ENCODE measurements around the gene MAML2.

MAML2 gene

DNA sequence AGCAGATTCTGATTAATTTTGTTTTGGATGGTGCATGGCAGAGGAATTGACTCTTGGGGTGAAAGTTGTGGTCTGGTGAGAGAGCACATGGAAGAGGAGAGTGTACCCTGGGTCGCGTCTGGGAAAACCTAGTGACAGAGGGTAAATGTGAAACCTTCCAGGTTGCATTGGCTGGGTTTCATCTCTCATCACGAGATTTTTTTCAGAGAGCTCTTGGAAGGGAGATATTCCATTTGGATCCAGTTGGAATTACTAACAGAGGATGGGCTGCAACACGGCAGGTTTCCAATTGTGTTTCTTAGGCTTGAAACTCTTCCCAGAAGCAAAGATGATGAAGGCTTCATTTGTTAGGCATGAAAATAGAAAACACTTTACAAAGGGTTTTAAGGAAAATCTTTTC lies 309.4 kb downstream of the MAML2 start:
- H3K36me3 ChIP-seq (ENCODE audit: control insufficient read depth in 1 of 2, insufficient read depth in 2 of 2, low read depth in 1 of 2, low read length in 2 of 2) = no peaks in the 10 kb centered on the region
- WGBS = 93% methylated on average over 3 of the region's 4 CpGs
- no peak overlapping the region for H3K4me2 ChIP-seq (ENCODE audit: low read length, poor library complexity, severe bottlenecking)
- DNase-seq = no peak
- H3K14ac ChIP-seq (ENCODE audit: low read length in 2 of 2) = no peak overlapping the region
- H2AK5ac ChIP-seq (ENCODE audit: low read length, severe bottlenecking) = no peak overlapping the region
- H3K23ac ChIP-seq (ENCODE audit: low read length in 2 of 2) = no peak overlapping the region
- H2BK120ac ChIP-seq (ENCODE audit: low read depth, low read length) = no peak overlapping the region
- H3K4me1 ChIP-seq (ENCODE audit: control insufficient read depth, insufficient read depth, low read depth, low read length) = peaks cover 1% of the 10 kb centered on the region
- H3K4me3 ChIP-seq (ENCODE audit: insufficient read depth in 1 of 2, low read depth in 1 of 2, low read length in 2 of 2) = peak overlapping the region in 1 of 2 experiments; percentile 2
- no peak overlapping the region for H3K27ac ChIP-seq (ENCODE audit: low read length, poor library complexity, severe bottlenecking)
- no peak overlapping the region for H2BK12ac ChIP-seq (ENCODE audit: low read length in 2 of 2)
- H2BK5ac ChIP-seq (ENCODE audit: low read depth, low read length, poor library complexity, severe bottlenecking) = no peak overlapping the region
- no peak overlapping the region for H3K4ac ChIP-seq (ENCODE audit: low read depth in 1 of 2, low read length in 2 of 2)
- peaks cover 17% of the 10 kb centered on the region for H3K79me1 ChIP-seq (replicated peaks; ENCODE audit: low read length, poor library complexity, severe bottlenecking)
- no peak overlapping the region for H2BK15ac ChIP-seq (ENCODE audit: low read depth, poor library complexity, severe bottlenecking)
- H3K18ac ChIP-seq (ENCODE audit: low read depth in 1 of 2, low read length in 2 of 2) = peak overlapping the region in 1 of 2 experiments; percentile 21
- no peaks in the 10 kb centered on the region for H3K27me3 ChIP-seq (ENCODE audit: control insufficient read depth in 1 of 2, insufficient read depth in 1 of 2, low read length in 2 of 2)
- H3K9me3 ChIP-seq (ENCODE audit: control insufficient read depth, low read length) = no peaks in the 10 kb centered on the region
- H4K91ac ChIP-seq (ENCODE audit: low read length) = no peak overlapping the region
- H3K9ac ChIP-seq (ENCODE audit: low read length) = peak overlapping the region; percentile 66
- H2AFZ ChIP-seq (ENCODE audit: low read depth, low read length) = no peak overlapping the region
- H4K8ac ChIP-seq (ENCODE audit: low read length) = no peak overlapping the region

DNA sequence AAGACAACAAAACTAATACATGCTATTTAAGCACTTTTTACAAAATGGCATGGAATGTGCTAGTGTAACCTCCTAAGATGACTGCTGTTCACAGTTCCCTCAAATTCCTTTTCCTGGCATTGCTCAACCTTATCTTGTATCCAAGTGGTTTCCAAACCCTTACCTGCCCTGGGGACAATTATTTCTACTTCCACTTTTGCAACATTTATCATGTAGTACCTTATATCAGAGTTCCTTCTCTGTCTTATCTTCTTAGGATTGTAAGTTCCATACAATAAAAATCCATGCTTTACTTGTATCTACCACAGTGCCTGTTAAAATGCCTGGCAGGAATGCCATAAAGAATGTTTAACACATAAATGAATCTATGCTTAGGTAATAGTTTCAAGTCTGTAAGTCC lies 309.9 kb downstream of the MAML2 start:
- Histone ChIP-seq H2AFZ (ENCODE audit: low read depth, low read length) (no peak overlapping the region), H3K4ac (ENCODE audit: low read depth in 1 of 2, low read length in 2 of 2) (no peak overlapping the region), H4K8ac (ENCODE audit: low read length) (no peak overlapping the region), H3K4me3 (ENCODE audit: insufficient read depth in 1 of 2, low read depth in 1 of 2, low read length in 2 of 2) (peak overlapping the region in 1 of 2 experiments; percentile 2), H3K18ac (ENCODE audit: low read depth in 1 of 2, low read length in 2 of 2) (no peak overlapping the region), H3K9ac (ENCODE audit: low read length) (no peak overlapping the region), H3K79me1 (replicated peaks; ENCODE audit: low read length, poor library complexity, severe bottlenecking) (peaks cover 16% of the 10 kb centered on the region), H3K27me3 (ENCODE audit: control insufficient read depth in 1 of 2, insufficient read depth in 1 of 2, low read length in 2 of 2) (no peaks in the 10 kb centered on the region), H3K23ac (ENCODE audit: low read length in 2 of 2) (no peak overlapping the region), H2BK5ac (ENCODE audit: low read depth, low read length, poor library complexity, severe bottlenecking) (no peak overlapping the region), H3K4me2 (ENCODE audit: low read length, poor library complexity, severe bottlenecking) (no peak overlapping the region), H3K4me1 (ENCODE audit: control insufficient read depth, insufficient read depth, low read depth, low read length) (peaks cover 1% of the 10 kb centered on the region), H2BK15ac (ENCODE audit: low read depth, poor library complexity, severe bottlenecking) (no peak overlapping the region), H3K36me3 (ENCODE audit: control insufficient read depth in 1 of 2, insufficient read depth in 2 of 2, low read depth in 1 of 2, low read length in 2 of 2) (no peaks in the 10 kb centered on the region), H2AK5ac (ENCODE audit: low read length, severe bottlenecking) (no peak overlapping the region), H2BK12ac (ENCODE audit: low read length in 2 of 2) (no peak overlapping the region), H4K91ac (ENCODE audit: low read length) (no peak overlapping the region), H3K9me3 (ENCODE audit: control insufficient read depth, low read length) (no peaks in the 10 kb centered on the region), H3K14ac (ENCODE audit: low read length in 2 of 2) (no peak overlapping the region), H3K27ac (ENCODE audit: low read length, poor library complexity, severe bottlenecking) (no peak overlapping the region), H2BK120ac (ENCODE audit: low read depth, low read length) (no peak overlapping the region)
- DNase-seq = no peak

DNA sequence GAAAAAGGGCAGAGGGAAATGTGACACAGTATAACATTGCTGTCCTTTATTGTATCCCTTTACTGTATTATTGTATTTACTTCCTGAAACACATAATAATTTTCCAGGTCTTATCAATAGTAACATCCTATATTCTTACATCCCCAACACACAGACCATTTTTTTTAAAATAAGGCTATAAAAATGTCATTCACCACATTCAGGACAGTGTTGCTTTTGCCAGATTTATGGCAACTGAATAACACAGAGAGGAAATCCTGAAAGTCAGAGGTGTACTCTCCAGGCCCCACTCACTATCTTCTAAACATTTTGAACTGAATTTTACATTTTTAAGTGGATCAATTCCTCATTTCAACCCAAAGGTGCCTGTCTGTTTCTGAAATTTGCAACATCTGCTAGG lies 314.2 kb downstream of the MAML2 start:
- Histone ChIP-seq H3K27ac (ENCODE audit: low read length, poor library complexity, severe bottlenecking) (no peak overlapping the region), H3K4me3 (ENCODE audit: insufficient read depth in 1 of 2, low read depth in 1 of 2, low read length in 2 of 2) (no peak overlapping the region), H3K9ac (ENCODE audit: low read length) (no peak overlapping the region), H3K79me1 (replicated peaks; ENCODE audit: low read length, poor library complexity, severe bottlenecking) (peaks cover 16% of the 10 kb centered on the region), H2AK5ac (ENCODE audit: low read length, severe bottlenecking) (no peak overlapping the region), H4K91ac (ENCODE audit: low read length) (no peak overlapping the region), H2BK120ac (ENCODE audit: low read depth, low read length) (no peak overlapping the region), H3K36me3 (ENCODE audit: control insufficient read depth in 1 of 2, insufficient read depth in 2 of 2, low read depth in 1 of 2, low read length in 2 of 2) (no peaks in the 10 kb centered on the region), H3K18ac (ENCODE audit: low read depth in 1 of 2, low read length in 2 of 2) (no peak overlapping the region), H2BK5ac (ENCODE audit: low read depth, low read length, poor library complexity, severe bottlenecking) (no peak overlapping the region), H3K9me3 (ENCODE audit: control insufficient read depth, low read length) (no peaks in the 10 kb centered on the region), H4K8ac (ENCODE audit: low read length) (no peak overlapping the region), H3K4ac (ENCODE audit: low read depth in 1 of 2, low read length in 2 of 2) (no peak overlapping the region), H2AFZ (ENCODE audit: low read depth, low read length) (no peak overlapping the region), H3K4me2 (ENCODE audit: low read length, poor library complexity, severe bottlenecking) (no peak overlapping the region), H3K14ac (ENCODE audit: low read length in 2 of 2) (no peak overlapping the region), H2BK12ac (ENCODE audit: low read length in 2 of 2) (no peak overlapping the region), H3K27me3 (ENCODE audit: control insufficient read depth in 1 of 2, insufficient read depth in 1 of 2, low read length in 2 of 2) (no peaks in the 10 kb centered on the region), H3K4me1 (ENCODE audit: control insufficient read depth, insufficient read depth, low read depth, low read length) (no peaks in the 10 kb centered on the region), H2BK15ac (ENCODE audit: low read depth, poor library complexity, severe bottlenecking) (no peak overlapping the region), H3K23ac (ENCODE audit: low read length in 2 of 2) (no peak overlapping the region)
- DNase-seq = no peak

DNA sequence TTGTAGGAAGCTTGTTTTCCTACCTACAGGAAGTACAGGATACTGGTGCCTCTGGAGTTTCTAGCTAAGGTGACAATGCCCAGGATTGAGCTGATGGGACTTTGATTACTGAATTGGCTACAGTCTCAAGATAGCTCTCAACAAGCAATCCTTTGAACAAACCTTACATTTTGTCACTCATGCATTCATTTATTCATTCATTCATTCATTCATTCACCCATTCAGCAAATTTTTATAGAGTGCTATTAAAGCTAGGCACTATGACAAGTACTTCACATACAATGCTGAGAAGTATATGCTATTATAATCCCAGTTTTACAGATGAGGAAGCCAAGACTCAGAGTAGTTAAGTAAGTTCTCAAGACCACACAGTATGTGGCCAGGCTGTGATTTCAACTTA lies 316.0 kb downstream of the MAML2 start:
- Histone ChIP-seq H3K27me3 (ENCODE audit: control insufficient read depth in 1 of 2, insufficient read depth in 1 of 2, low read length in 2 of 2) (no peaks in the 10 kb centered on the region), H3K4ac (ENCODE audit: low read depth in 1 of 2, low read length in 2 of 2) (no peak overlapping the region), H3K18ac (ENCODE audit: low read depth in 1 of 2, low read length in 2 of 2) (no peak overlapping the region), H2BK5ac (ENCODE audit: low read depth, low read length, poor library complexity, severe bottlenecking) (no peak overlapping the region), H3K79me1 (replicated peaks; ENCODE audit: low read length, poor library complexity, severe bottlenecking) (peaks cover 21% of the 10 kb centered on the region), H3K4me3 (ENCODE audit: insufficient read depth in 1 of 2, low read depth in 1 of 2, low read length in 2 of 2) (no peak overlapping the region), H3K9ac (ENCODE audit: low read length) (no peak overlapping the region), H3K27ac (ENCODE audit: low read length, poor library complexity, severe bottlenecking) (no peak overlapping the region), H2BK12ac (ENCODE audit: low read length in 2 of 2) (no peak overlapping the region), H3K4me2 (ENCODE audit: low read length, poor library complexity, severe bottlenecking) (no peak overlapping the region), H3K4me1 (ENCODE audit: control insufficient read depth, insufficient read depth, low read depth, low read length) (peaks cover 4% of the 10 kb centered on the region), H3K23ac (ENCODE audit: low read length in 2 of 2) (no peak overlapping the region), H2BK120ac (ENCODE audit: low read depth, low read length) (no peak overlapping the region), H3K9me3 (ENCODE audit: control insufficient read depth, low read length) (no peaks in the 10 kb centered on the region), H4K8ac (ENCODE audit: low read length) (no peak overlapping the region), H2AK5ac (ENCODE audit: low read length, severe bottlenecking) (no peak overlapping the region), H2BK15ac (ENCODE audit: low read depth, poor library complexity, severe bottlenecking) (no peak overlapping the region), H2AFZ (ENCODE audit: low read depth, low read length) (no peak overlapping the region), H4K91ac (ENCODE audit: low read length) (no peak overlapping the region), H3K36me3 (ENCODE audit: control insufficient read depth in 1 of 2, insufficient read depth in 2 of 2, low read depth in 1 of 2, low read length in 2 of 2) (peaks cover 0 to 6% of the 10 kb centered on the region in 2 experiments), H3K14ac (ENCODE audit: low read length in 2 of 2) (no peak overlapping the region)
- DNase-seq = no peak

Data from mesenchymal stem cell (in vitro differentiated cells and primary cell).